Adrenal gland (tissue), 5 donors: ENCODE results near the gene CALD1.

Experiments used
- CTCF ChIP-seq, 6 experiments: fragments of 450-650 bp in 4 of 6; fragments of 200-600 bp in 2 of 6; sonication (generic) in 1 of 6; IDR thresholded peaks; 1 replicate in 5 of 6; 2 replicates in 1 of 6; pipeline versions ENCODE4 v1.5.1 to v1.8.0; 2016 to 2021; ENCODE audit warnings: antibody characterized with exemption in 6 of 6, mild to moderate bottlenecking in 2 of 6, moderate library complexity in 1 of 6
- POLR2A ChIP-seq, 2 donors: fragments of 450-650 bp; IDR thresholded peaks; one replicate each; pipeline ENCODE4 v1.6.1; 2017; ENCODE audit warnings: antibody characterized with exemption in 2 of 2, mild to moderate bottlenecking in 2 of 2, moderate library complexity in 1 of 2
- donor health status: DM: no; HTN: no; CAD: no.

GRCh38 chr7:134742688-134743350 lies 36.6 kb upstream of the CALD1 start:
- TF ChIP-seq CTCF (IDR thresholded peaks at IDR 0.05): no peak
- no peak for TF ChIP-seq POLR2A (IDR thresholded peaks at IDR 0.05)
